Measurements from ENCODE around the gene SERPINB6. TPM values are rescaled to one million over a fixed set of nuclear protein-coding genes. Genes with fewer than 3 reads are reported as not detected.

Gene SERPINB6
- polyA plus RNA-seq, 3 donors: 117 to 208 (median 200) TPM

- H3K79me2 ChIP-seq (ENCODE audit: insufficient read depth, low read length): no peaks in the 10 kb centered on the region
- H3K4me3 ChIP-seq (replicated peaks in 1 of 3; ENCODE audit: low read depth in 2 of 3, low read length in 3 of 3): no peak overlapping the region
- no peaks in the 10 kb centered on the region for H3K27me3 ChIP-seq (ENCODE audit: control insufficient read depth in 2 of 2, insufficient read depth in 2 of 2, low read length in 2 of 2)
- intact Hi-C loops (cut with micrococcal nuclease): loop anchor here in 1 of 2 donors (5.0 kb wide), 1 partner anchor 37 kb away; no protein-coding TSS in a partner anchor
- peaks cover 15 to 22% of the 10 kb centered on the region in 2 donors for H3K4me1 ChIP-seq (ENCODE audit: control insufficient read depth in 1 of 2, insufficient read depth in 2 of 2, low read length in 2 of 2)
- H3K36me3 Mint-ChIP-seq: peaks cover 54 to 86% of the 10 kb centered on the region in 2 donors
- no peaks in the 10 kb centered on the region for H4K20me1 ChIP-seq (ENCODE audit: insufficient read depth, low read length)
- H3K27ac Mint-ChIP-seq: peak overlapping the region in 6 of 7 donors; percentile 18 to 96 (median 44)
- peak overlapping the region in 1 of 2 donors; percentile 87 for H3K27ac ChIP-seq (ENCODE audit: low read depth in 1 of 2, low read length in 2 of 2)
- no peak for TF ChIP-seq CTCF (IDR thresholded peaks at IDR 0.05)
- WGBS (ENCODE audit: insufficient coverage): 89% methylated on average over 8 of the region's 12 CpGs
- no peak for DNase-seq
- peaks cover 18% of the 10 kb centered on the region for H3K4me1 Mint-ChIP-seq
- no peak overlapping the region for H3K4me3 Mint-ChIP-seq
- peaks cover 0 to 4% (median 2%) of the 10 kb centered on the region in 7 donors for H3K9me3 Mint-ChIP-seq
- no peaks in the 10 kb centered on the region for H3K9me3 ChIP-seq (replicated peaks in 1 of 2; ENCODE audit: control insufficient read depth in 1 of 2, insufficient read depth in 1 of 2, low read length in 2 of 2)
- no peak overlapping the region for H3K4me2 ChIP-seq (replicated peaks; ENCODE audit: extremely low read depth, low read length, poor library complexity, severe bottlenecking)
- peaks cover 0 to 2% (median 2%) of the 10 kb centered on the region in 3 donors for H3K27me3 Mint-ChIP-seq (ENCODE audit: low read depth in 3 of 3)
- H2AFZ ChIP-seq (ENCODE audit: insufficient read depth, low read depth, low read length, poor library complexity, severe bottlenecking): no peak overlapping the region
- peaks cover 21 to 56% of the 10 kb centered on the region in 2 donors for H3K36me3 ChIP-seq (replicated peaks in 1 of 2; ENCODE audit: control insufficient read depth in 1 of 2, insufficient read depth in 2 of 2, low read length in 2 of 2)
- H3K9ac ChIP-seq (ENCODE audit: insufficient read depth, low read length, poor library complexity, severe bottlenecking): no peak overlapping the region
These were observed 20.7 kb downstream of the SERPINB6 start for GRCh38 chr6:2950713-2951112.

- WGBS (ENCODE audit: insufficient coverage): 100% methylated on average over 5 of the region's 6 CpGs
- no peaks in the 10 kb centered on the region for H4K20me1 ChIP-seq (ENCODE audit: insufficient read depth, low read length)
- peaks cover 0 to 2% (median 2%) of the 10 kb centered on the region in 3 donors for H3K27me3 Mint-ChIP-seq (ENCODE audit: low read depth in 3 of 3)
- peaks cover 18% of the 10 kb centered on the region for H3K4me1 Mint-ChIP-seq
- H3K9ac ChIP-seq (ENCODE audit: insufficient read depth, low read length, poor library complexity, severe bottlenecking): no peak overlapping the region
- no peak for DNase-seq
- H3K4me3 ChIP-seq (replicated peaks in 1 of 3; ENCODE audit: low read depth in 2 of 3, low read length in 3 of 3): no peak overlapping the region
- peaks cover 0 to 4% (median 2%) of the 10 kb centered on the region in 7 donors for H3K9me3 Mint-ChIP-seq
- H3K9me3 ChIP-seq (replicated peaks in 1 of 2; ENCODE audit: control insufficient read depth in 1 of 2, insufficient read depth in 1 of 2, low read length in 2 of 2): no peaks in the 10 kb centered on the region
- peak overlapping the region in 1 of 7 donors; percentile 7 for H3K27ac Mint-ChIP-seq
- intact Hi-C loops (cut with micrococcal nuclease): loop anchor here in 1 of 2 donors (5.0 kb wide), 1 partner anchor 38 kb away; no protein-coding TSS in a partner anchor
- peaks cover 47 to 75% of the 10 kb centered on the region in 2 donors for H3K36me3 Mint-ChIP-seq
- peaks cover 21 to 45% of the 10 kb centered on the region in 2 donors for H3K36me3 ChIP-seq (replicated peaks in 1 of 2; ENCODE audit: control insufficient read depth in 1 of 2, insufficient read depth in 2 of 2, low read length in 2 of 2)
- H3K4me1 ChIP-seq (ENCODE audit: control insufficient read depth in 1 of 2, insufficient read depth in 2 of 2, low read length in 2 of 2): peaks cover 15 to 22% of the 10 kb centered on the region in 2 donors
- no peaks in the 10 kb centered on the region for H3K79me2 ChIP-seq (ENCODE audit: insufficient read depth, low read length)
- no peak overlapping the region for H3K27ac ChIP-seq (ENCODE audit: low read depth in 1 of 2, low read length in 2 of 2)
- H2AFZ ChIP-seq (ENCODE audit: insufficient read depth, low read depth, low read length, poor library complexity, severe bottlenecking): no peak overlapping the region
- no peak for TF ChIP-seq CTCF (IDR thresholded peaks at IDR 0.05)
- H3K27me3 ChIP-seq (ENCODE audit: control insufficient read depth in 2 of 2, insufficient read depth in 2 of 2, low read length in 2 of 2): no peaks in the 10 kb centered on the region
- H3K4me3 Mint-ChIP-seq: no peak overlapping the region
- H3K4me2 ChIP-seq (replicated peaks; ENCODE audit: extremely low read depth, low read length, poor library complexity, severe bottlenecking): no peak overlapping the region
These were observed 21.8 kb downstream of the SERPINB6 start for GRCh38 chr6:2949536-2950083.

Measured in CD14-positive monocyte (primary cell).